GM18868 (cell line): ENCODE measurements around the gene AP2B1.
"Not testable (repeated sequence)": the region's sequence is repeated elsewhere in the genome, so short reads cannot be mapped to it uniquely, and the experiment has no call there.

ENCODE experiments used
- ATAC-seq: cut with Tn5 transposase; IDR thresholded peaks from one replicate; pipeline ENCODE4 v1.9.1; 2021; ENCODE audit warnings: mild to moderate bottlenecking, moderate library complexity; ENCODE audit not compliant: unreplicated experiment

AP2B1 gene

DNA sequence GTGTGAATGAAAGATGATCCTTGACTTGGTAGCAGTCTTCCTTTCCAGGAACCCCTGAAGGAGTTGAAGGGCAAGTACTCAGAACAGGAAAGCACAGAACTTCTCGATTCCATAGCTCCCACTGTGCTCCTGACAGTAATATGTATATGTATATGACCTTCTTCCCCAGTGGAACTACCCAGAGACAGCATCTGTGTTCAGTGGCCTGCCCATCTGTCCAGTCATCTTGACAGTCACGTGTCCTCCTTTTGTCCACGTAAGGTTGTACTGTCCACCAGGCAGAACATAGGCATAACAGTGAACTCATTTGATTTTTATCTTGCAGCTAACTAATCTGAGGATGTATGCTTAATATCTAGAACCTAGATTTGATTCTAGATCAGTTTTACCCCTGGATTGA lies 106.5 kb downstream of the AP2B1 start:
- no peak for ATAC-seq

DNA sequence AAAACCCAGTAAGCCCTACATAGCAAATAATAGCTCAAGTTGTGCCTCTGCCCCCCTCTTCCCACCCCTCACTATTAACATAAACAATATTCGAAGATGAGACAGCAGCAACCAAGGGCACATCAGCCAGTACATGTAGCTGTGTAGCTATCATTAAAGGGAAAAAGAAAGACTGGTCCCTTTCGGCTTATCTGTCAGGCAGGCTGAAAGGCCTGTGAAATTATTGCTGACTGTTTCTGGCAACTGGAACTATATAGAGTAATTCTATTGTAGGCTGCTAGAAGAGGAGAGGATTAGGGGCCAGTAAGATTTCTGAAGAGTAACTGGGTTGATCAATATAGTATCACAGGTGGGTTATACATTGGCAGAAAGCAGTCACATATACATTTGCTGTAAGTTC lies 107.8 kb downstream of the AP2B1 start:
- no peak for ATAC-seq

DNA sequence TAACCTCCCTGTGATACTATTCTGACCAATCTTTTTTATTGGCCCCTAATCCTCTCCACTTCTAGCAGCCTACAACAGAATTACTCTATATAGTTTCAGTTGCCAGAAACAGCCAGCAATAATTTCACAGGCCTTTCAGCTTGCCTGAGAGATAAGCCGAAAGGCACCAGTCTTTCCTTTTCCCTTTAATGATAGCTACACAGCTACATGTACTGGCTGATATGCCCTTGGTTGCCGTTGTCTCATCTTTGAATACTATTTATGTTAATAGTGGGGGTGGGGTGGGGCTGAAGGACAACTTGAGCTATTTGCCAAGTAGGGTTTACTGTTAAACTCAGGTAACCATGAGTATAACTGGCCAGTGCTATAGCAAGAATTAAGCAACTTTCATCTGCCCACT lies 108.5 kb downstream of the AP2B1 start:
- ATAC-seq = no peak

DNA sequence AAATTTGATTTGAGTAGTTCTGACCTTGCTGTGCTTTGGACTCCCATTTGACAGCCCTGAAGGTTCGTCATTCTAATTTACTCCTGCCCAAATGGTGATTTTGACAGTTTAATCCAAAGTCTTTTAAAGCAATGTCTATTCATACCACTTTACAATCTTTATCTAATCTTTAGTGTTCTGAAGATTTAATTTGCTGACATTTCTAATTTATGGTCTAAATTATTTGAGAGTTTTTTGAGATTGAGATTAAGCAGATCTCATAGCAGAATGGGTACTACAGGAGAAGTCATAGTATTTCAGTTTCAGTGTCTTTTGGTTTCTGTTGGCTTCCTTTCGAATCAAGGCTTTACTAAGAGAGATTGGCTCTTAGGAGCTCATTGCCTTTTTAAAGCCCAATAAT lies 111.7 kb downstream of the AP2B1 start:
- no peak for ATAC-seq

DNA sequence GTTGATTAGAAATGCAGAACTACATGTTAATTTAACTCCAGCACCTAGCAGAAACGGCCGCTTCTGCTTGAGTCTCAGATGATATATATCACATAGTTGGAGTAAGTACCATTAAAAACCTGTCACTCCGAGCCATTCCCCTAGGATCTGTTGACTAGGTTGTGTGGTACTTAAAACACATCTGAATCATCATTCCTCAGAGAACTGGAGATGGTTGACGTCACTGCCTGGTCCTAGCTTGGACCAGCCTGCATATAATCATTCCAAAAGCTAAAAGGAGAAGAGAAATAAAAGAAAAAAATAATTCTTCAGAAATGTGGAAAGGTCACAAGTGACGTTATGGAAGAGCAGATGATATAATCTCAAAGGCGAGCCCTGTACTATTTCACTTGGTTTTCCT lies 113.0 kb downstream of the AP2B1 start:
- no peak for ATAC-seq

DNA sequence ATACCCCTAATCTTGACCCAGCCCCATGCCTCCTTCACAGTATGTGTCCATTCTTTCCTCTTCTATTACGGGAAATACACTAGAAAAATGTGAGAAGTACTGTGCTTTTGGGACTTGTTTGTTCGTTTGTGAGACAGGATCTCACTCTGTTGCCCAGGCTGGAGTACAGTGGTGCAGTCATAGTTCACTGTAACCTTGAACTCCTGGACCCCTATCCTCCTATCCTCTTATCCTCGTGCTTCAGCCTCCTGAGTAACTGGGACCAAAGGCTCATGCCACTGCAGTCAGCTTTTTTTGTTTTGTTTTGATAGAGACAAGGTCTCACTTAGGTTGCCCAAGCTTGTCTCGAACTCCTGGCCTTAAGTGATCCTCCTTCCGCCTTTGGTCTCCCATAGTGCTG lies 114.4 kb downstream of the AP2B1 start:
- ATAC-seq = no peak

DNA sequence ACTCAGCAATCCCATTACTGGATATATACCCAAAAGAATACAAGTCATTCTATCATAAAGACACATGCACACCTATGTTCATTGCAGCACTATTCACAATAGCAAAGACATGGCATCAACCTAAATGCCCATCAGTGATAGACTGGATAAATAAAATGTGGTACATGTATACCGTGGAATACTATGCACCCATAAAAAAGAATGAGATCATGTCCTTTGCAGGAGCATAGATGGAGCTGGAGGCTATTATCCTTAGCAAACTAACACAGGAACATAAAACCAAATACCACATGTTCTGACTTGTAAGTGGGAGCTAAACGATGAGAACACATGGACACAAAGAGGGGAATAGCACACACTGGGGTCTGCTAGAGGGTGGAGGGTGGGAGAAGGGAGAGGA lies 116.2 kb downstream of the AP2B1 start:
- ATAC-seq = not testable (repeated sequence)

DNA sequence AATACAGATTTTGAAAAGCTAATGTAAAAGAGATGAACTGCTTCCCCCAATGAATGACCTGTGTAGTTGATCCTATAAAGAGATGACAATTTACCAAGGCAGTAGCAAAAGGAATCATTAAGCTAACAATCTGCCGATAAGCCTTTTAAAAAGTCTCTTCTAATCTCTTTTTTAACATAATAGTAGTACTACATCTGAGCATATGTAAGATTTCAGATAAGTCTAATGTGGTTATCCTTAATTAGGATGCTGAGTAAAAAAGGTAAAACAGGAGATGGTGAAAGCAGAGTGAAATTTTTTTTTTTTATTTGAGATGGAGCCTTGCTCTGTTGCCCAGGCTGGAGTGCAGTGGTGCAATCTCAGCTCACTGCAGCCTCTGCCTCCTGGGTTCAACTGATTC lies 118.1 kb downstream of the AP2B1 start:
- no peak for ATAC-seq

DNA sequence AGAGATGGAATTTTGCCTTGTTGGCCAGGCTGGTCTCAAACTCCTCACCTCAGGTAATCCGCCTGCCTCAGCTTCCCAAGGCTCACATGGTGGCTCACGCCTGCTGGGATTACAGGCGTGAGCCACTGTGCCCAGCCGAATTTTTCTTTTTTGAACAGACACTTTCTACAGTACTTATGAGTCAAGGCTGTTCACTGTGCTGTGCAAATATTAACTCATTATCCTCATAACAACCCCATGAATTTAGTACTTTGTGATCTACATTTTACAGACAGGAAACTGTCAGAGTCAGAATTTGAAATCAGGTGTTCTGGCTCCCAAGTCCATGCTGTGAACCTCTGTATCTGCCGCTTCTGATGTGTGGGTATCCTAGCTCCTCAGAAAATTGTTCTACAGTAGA lies 118.6 kb downstream of the AP2B1 start:
- no peak for ATAC-seq

DNA sequence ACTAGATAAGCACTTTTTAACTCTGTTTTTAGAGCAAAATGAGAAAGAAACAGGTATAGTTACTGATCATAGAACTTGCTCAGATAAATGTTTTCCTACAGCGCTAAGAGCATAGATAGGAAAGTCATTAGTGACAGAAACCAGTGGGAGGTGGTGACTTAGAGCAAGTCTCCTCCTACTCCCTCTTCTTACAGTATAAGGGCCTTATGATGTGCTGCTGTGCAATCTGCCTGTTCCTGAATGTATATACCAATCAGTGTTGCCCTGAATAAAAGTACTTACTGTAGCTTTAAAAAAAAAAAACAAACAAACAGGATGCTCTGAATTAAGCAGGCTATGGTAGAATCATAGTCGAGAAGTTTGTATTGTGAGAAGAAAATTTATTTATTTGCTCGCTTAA lies 121.0 kb downstream of the AP2B1 start:
- ATAC-seq = no peak

DNA sequence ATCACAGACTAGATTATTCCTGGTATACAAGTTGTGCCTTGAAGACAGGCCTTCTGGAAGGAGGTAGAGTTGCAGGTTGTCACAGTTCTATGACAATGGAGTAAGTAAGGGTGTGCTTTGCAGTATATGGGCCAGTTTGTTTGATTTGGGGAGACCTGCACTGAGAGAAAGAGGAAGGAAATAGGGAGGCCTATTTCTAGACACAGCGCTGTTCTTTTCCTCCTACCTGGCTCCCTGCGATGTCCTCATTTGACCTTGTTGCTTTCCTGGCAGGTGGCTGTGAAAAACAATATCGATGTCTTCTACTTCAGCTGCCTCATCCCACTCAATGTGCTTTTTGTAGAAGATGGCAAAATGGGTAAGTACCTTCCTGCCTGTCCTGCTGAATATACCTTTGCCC lies 121.8 kb downstream of the AP2B1 start:
- no peak for ATAC-seq

DNA sequence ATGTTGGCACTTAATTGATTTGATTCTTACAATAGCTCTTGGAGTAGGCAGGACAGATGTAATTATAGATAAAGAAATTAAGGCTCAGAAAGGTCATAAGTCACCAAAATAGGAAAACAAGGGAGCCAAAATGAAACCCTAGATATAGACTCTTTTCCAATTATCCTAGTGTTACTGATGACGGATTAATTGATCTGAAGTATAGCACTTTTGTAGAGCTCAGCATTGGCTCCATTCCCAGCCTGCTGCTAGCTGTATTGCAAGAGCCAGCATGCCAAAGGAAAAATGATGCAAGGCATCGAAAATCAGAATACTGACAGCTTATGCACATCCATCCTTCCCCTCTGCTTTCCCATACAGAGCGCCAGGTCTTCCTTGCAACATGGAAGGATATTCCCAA lies 122.8 kb downstream of the AP2B1 start:
- no peak for ATAC-seq

DNA sequence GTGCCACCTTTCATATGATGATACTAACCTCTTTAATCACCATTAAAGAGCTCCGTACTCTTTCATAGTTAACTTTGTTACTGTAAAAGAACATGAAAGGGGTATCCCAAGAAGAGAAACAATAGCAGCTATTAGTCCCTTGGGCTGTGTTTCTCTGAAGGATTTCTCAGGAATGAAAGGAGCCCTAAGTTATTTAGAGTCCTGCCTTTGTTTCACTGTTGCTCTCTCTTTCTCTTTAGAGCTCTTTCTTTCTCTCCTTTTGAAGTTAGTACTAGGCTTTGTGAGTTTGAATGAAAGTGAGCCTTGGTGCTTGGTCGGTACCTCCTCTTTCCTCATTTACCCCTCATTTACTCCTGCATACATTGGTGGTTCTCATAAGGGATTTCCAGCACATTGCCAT lies 123.8 kb downstream of the AP2B1 start:
- ATAC-seq = no peak

DNA sequence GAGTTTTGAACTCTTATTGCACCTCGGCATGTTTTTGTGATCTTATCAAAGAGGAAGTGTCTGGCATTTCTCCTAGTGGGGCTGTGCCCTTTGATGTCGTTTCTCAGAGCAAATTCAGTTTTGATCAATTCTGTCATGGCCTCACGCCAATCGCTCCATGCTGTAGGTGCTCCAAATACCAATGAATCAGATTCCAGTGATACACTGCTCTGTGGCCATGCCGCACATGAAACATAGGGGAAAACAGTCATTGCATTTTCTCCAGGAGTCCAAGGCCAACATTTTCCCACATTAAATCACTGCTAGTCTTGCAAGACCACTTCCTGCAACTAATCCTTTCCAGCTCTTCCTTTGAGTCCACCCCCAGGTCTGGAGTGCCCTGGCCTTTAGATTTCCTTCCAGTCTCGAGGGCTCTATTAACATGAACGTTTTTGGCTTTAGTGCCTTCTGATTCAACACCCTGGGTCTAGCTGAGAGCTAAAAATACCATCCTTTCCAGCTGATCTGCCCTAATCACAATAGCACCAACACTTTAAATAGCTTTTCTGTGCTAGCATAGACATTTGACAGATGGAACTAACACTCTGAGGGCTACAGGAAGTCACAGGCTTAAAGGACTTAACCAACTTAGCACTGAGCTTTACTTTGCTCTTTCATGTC lies 126.1 kb downstream of the AP2B1 start:
- no peak for ATAC-seq

DNA sequence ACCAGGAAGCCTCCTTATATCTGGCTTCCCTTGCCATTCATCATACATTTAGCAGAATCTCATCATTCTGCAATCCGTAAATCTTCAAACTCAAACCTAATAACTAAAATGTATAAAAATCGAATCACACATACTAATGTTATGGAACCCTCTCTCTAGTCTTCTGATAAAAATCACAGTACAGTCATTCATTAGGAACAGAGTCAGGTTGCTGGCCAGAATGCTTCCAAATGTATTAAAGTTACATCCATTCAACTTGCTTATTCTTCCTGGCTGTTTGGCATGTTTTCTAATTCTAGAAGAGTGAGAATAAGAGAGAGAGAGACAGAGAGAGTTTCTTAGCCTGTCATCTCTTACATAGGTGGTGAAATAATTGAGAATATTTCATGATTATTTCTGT lies 127.9 kb downstream of the AP2B1 start:
- no peak for ATAC-seq

DNA sequence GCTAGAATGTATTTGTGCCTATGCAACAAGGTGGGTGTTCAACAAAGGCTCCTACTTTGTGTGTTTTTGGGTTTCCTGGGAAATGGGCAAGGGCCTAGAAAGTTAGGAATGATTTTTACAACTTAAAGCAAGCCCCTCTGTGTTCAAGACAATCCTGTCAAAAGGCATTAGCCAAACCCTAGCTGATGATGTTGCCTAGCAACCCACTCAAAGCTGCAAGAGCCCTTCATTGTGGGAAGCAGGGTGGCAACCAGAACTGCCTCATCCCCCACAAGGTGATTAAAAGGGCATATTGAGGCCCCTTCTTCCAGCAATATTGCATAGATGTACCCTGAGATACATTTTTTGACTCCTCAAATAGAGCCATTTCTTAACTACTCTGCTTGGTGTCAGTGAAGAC lies 128.3 kb downstream of the AP2B1 start:
- ATAC-seq = no peak

DNA sequence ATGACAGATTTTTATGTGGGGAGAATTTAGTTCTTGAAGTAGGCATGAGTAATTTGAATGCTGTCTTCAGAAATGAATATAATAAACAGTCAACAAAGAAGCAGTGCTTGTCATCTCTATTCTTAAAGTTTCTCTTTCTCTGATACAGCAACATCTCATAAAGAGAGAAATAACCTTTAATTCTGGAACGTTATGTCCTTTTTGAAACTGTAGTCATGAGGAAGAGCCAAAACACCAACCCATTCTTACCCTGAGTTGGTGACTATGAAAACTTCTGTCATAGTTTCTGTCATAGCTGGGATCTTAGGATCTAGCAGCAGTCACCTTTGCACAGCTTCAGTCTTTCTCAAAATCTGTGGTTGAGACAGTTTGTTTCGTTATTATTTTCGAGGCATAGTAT lies 129.1 kb downstream of the AP2B1 start:
- no peak for ATAC-seq

DNA sequence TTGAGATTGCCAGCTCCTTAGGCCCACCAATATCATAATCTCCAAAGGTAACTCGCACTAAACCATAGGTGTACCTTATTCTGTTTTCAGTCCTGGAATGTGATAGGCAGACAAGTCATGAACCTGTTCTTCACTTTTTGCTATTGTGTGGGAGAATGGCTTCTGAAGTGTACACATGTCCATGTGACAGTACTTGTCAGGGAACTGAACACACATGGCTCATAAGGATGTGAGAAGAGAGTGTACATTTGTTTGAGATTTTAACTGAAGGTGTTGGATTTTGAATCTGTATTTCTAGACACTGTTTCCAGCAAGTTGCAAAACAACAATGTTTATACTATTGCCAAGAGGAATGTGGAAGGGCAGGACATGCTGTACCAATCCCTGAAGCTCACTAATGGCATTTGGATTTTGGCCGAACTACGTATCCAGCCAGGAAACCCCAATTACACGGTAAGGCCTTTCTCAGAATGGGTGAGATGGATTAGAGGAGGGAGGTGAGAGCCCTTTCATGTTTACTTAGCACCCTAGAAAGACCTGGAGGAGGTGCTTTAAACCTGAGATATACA lies 129.9 kb downstream of the AP2B1 start:
- no peak for ATAC-seq

DNA sequence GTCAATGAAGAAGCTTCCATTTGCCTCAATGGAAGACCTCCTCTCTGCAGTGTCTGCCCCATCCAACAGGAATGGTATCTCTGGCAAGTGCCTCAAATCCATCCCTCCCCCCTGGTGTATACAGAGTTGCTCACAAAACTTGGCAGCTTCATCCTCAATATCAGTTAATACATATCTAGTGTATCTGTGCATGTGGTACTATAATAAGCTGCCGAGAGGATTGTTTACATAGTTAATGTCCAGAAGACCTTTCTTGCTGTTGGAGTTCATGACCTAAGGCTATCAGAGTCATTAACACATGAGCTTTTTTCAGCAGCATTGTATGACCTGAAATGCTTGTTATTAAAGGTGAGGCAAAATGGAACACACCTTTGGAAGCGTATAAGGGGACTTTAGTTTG lies 130.4 kb downstream of the AP2B1 start:
- no peak for ATAC-seq

DNA sequence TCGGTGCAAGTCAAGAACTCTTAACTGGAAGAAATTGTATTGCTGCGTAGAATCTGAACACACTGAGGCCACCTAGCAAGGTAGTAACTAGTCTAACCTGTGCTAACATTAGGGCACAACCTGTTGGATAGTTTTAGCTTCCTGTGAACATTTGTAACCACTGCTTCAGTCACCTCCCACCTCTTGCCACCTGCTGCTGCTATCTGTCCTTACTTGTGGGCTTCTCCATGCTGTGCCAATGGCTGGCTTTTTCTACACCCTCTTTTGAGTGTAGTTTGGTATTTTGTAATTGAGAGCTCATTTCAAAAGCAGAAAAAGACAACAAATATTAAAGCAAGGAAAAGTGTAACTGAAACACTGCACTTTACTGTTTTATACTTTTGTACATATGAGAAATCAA lies 136.6 kb downstream of the AP2B1 start:
- ATAC-seq = no peak

DNA sequence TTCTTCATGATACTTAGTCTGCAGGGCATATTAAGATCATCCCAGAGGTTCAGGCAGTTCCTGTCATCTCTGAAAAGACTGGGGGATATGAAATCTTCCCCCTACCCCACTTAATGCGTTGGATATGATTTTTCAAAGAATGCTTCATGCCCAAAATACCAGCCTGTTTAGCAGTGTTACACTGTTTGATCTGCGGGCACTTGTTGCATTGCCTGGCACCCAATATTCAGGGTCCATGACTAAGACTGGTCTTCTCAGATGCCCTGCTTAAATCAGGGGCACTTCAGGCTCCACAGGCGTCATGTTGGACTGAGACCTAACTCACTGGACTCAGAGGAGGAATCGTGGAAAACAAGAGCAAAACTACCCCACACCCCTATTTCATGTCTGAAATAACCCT lies 137.9 kb downstream of the AP2B1 start:
- no peak for ATAC-seq

DNA sequence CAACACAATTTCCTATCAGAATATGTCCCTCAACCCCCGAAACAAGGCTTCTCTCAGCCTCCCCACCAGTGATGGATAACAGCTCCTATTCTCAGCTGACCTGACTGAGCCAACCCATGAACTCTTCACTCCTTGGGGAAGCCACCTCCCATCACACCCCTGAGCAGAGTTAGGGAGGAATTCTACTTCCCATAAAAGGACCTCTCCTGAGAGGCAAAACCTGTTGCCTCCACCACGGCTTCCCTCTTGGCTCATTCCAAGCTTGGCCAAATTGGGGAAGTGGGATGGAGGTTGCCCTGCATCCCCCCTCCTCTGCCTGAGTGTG lies 138.6 kb downstream of the AP2B1 start:
- no peak for ATAC-seq
